ENCODE results near the gene RNF121. TPM values are rescaled to one million over a fixed set of nuclear protein-coding genes. Genes with fewer than 3 reads are reported as not detected.

Gene RNF121
- total and polyA plus RNA-seq, 2 of the 13 experiments (the other 11 are each of a cell fraction or from before 2014, with no cell fraction given) = 28.6 to 44.3 TPM

DNA sequence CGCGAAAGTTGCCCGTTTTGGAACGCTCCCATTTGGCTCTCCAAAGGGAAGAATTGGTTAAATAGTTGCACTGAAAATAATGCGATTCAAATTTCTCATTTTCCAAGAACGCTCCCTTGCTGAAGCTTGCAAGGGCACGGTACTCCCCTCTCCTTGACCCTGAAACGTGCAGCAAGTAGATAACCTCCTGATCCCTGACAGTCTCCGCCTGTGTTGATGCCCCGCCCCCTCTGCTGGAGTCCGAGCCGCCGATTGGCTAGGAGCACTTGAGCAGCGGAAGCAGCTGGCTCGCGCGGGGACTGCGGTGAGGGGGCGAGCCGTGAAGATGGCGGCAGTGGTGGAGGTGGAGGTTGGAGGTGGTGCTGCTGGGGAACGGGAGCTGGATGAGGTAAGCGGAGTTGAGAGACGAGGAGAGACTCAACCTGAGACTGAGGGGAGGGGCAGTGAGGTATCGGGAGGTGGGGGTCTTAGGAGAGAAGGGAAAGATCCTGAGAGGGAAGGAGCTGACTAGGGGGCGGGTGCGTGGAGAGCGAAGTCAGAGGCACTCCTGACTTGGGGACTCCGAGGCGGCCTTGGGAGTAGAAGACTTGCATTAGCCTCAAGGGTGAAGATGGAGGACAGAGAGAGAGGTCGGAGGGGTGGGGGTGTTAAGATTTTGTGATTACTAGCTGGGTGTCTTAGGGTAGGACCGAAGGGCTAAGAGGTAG, at the start of gene RNF121 (continued):
- TF ChIP-seq, protein P1, sequence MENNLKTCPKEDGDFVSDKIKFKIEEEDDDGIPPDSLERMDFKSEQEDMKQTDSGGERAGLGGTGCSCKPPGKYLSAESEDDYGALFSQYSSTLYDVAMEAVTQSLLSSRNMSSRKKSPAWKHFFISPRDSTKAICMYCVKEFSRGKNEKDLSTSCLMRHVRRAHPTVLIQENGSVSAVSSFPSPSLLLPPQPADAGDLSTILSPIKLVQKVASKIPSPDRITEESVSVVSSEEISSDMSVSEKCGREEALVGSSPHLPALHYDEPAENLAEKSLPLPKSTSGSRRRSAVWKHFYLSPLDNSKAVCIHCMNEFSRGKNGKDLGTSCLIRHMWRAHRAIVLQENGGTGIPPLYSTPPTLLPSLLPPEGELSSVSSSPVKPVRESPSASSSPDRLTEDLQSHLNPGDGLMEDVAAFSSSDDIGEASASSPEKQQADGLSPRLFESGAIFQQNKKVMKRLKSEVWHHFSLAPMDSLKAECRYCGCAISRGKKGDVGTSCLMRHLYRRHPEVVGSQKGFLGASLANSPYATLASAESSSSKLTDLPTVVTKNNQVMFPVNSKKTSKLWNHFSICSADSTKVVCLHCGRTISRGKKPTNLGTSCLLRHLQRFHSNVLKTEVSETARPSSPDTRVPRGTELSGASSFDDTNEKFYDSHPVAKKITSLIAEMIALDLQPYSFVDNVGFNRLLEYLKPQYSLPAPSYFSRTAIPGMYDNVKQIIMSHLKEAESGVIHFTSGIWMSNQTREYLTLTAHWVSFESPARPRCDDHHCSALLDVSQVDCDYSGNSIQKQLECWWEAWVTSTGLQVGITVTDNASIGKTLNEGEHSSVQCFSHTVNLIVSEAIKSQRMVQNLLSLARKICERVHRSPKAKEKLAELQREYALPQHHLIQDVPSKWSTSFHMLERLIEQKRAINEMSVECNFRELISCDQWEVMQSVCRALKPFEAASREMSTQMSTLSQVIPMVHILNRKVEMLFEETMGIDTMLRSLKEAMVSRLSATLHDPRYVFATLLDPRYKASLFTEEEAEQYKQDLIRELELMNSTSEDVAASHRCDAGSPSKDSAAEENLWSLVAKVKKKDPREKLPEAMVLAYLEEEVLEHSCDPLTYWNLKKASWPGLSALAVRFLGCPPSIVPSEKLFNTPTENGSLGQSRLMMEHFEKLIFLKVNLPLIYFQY (CRISPR knock-in tag; IDR thresholded peaks at IDR 0.05; ENCODE audit: borderline replicate concordance) = no peak
- no peak for TF ChIP-seq ZNF207 (IDR thresholded peaks at IDR 0.05; ENCODE audit: borderline replicate concordance)
- TF ChIP-seq, protein P2, sequence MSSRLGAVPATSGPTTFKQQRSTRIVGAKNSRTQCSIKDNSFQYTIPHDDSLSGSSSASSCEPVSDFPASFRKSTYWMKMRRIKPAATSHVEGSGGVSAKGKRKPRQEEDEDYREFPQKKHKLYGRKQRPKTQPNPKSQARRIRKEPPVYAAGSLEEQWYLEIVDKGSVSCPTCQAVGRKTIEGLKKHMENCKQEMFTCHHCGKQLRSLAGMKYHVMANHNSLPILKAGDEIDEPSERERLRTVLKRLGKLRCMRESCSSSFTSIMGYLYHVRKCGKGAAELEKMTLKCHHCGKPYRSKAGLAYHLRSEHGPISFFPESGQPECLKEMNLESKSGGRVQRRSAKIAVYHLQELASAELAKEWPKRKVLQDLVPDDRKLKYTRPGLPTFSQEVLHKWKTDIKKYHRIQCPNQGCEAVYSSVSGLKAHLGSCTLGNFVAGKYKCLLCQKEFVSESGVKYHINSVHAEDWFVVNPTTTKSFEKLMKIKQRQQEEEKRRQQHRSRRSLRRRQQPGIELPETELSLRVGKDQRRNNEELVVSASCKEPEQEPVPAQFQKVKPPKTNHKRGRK (CRISPR knock-in tag; IDR thresholded peaks at IDR 0.05) = no peak
- TF ChIP-seq TRIM24 (CRISPR knock-in tag; IDR thresholded peaks at IDR 0.05) = no peak
- TF ChIP-seq RFXANK (CRISPR knock-in tag; IDR thresholded peaks at IDR 0.05) = no peak
- no peak for TF ChIP-seq ZNF564 (CRISPR knock-in tag; IDR thresholded peaks at IDR 0.05)
- TF ChIP-seq, protein P3, sequence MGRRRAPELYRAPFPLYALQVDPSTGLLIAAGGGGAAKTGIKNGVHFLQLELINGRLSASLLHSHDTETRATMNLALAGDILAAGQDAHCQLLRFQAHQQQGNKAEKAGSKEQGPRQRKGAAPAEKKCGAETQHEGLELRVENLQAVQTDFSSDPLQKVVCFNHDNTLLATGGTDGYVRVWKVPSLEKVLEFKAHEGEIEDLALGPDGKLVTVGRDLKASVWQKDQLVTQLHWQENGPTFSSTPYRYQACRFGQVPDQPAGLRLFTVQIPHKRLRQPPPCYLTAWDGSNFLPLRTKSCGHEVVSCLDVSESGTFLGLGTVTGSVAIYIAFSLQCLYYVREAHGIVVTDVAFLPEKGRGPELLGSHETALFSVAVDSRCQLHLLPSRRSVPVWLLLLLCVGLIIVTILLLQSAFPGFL (CRISPR knock-in tag; IDR thresholded peaks at IDR 0.05) = no peak
- peak; percentile 53; the same call in 2 of the 3 replicates for TF ChIP-seq MXI1 (IDR thresholded peaks at IDR 0.05; ENCODE audit: borderline replicate concordance, low read depth, low read length)
- peak; percentile 67; the same call in 1 of the 2 replicates for TF ChIP-seq MAZ (IDR thresholded peaks at IDR 0.05; ENCODE audit: borderline replicate concordance, low read depth, low read length)
- no peak for TF ChIP-seq MAZ (CRISPR knock-in tag; IDR thresholded peaks at IDR 0.05; ENCODE audit: low read depth)
- TF ChIP-seq HOXA5 (CRISPR knock-in tag; IDR thresholded peaks at IDR 0.05) = peak; percentile 78
- TF ChIP-seq, protein P4, sequence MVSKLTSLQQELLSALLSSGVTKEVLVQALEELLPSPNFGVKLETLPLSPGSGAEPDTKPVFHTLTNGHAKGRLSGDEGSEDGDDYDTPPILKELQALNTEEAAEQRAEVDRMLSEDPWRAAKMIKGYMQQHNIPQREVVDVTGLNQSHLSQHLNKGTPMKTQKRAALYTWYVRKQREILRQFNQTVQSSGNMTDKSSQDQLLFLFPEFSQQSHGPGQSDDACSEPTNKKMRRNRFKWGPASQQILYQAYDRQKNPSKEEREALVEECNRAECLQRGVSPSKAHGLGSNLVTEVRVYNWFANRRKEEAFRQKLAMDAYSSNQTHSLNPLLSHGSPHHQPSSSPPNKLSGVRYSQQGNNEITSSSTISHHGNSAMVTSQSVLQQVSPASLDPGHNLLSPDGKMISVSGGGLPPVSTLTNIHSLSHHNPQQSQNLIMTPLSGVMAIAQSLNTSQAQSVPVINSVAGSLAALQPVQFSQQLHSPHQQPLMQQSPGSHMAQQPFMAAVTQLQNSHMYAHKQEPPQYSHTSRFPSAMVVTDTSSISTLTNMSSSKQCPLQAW (CRISPR knock-in tag; IDR thresholded peaks at IDR 0.05) = no peak; the same call in 1 of the 2 replicates
- TF ChIP-seq, protein P5, sequence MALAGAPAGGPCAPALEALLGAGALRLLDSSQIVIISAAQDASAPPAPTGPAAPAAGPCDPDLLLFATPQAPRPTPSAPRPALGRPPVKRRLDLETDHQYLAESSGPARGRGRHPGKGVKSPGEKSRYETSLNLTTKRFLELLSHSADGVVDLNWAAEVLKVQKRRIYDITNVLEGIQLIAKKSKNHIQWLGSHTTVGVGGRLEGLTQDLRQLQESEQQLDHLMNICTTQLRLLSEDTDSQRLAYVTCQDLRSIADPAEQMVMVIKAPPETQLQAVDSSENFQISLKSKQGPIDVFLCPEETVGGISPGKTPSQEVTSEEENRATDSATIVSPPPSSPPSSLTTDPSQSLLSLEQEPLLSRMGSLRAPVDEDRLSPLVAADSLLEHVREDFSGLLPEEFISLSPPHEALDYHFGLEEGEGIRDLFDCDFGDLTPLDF (CRISPR knock-in tag; IDR thresholded peaks at IDR 0.05) = no peak
- TF ChIP-seq KDM2A (CRISPR knock-in tag; IDR thresholded peaks at IDR 0.05; ENCODE audit: borderline replicate concordance, low read depth) = peak; percentile 19
- TF ChIP-seq ZFP90 (CRISPR knock-in tag; IDR thresholded peaks at IDR 0.05; ENCODE audit: borderline replicate concordance) = no peak
- TF ChIP-seq, protein P6, sequence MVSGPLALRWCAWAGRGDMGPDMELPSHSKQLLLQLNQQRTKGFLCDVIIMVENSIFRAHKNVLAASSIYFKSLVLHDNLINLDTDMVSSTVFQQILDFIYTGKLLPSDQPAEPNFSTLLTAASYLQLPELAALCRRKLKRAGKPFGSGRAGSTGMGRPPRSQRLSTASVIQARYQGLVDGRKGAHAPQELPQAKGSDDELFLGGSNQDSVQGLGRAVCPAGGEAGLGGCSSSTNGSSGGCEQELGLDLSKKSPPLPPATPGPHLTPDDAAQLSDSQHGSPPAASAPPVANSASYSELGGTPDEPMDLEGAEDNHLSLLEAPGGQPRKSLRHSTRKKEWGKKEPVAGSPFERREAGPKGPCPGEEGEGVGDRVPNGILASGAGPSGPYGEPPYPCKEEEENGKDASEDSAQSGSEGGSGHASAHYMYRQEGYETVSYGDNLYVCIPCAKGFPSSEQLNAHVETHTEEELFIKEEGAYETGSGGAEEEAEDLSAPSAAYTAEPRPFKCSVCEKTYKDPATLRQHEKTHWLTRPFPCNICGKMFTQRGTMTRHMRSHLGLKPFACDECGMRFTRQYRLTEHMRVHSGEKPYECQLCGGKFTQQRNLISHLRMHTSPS (CRISPR knock-in tag; IDR thresholded peaks at IDR 0.05; ENCODE audit: low read depth) = no peak
- no peak for TF ChIP-seq TBX3 (IDR thresholded peaks at IDR 0.05; ENCODE audit: borderline replicate concordance)
- TF ChIP-seq ATRX (CRISPR knock-in tag; IDR thresholded peaks at IDR 0.05; ENCODE audit: borderline replicate concordance) = no peak

Measured in HepG2 (cell line).